ENCODE data around the gene SMIM38.

- TF ChIP-seq, protein P1, sequence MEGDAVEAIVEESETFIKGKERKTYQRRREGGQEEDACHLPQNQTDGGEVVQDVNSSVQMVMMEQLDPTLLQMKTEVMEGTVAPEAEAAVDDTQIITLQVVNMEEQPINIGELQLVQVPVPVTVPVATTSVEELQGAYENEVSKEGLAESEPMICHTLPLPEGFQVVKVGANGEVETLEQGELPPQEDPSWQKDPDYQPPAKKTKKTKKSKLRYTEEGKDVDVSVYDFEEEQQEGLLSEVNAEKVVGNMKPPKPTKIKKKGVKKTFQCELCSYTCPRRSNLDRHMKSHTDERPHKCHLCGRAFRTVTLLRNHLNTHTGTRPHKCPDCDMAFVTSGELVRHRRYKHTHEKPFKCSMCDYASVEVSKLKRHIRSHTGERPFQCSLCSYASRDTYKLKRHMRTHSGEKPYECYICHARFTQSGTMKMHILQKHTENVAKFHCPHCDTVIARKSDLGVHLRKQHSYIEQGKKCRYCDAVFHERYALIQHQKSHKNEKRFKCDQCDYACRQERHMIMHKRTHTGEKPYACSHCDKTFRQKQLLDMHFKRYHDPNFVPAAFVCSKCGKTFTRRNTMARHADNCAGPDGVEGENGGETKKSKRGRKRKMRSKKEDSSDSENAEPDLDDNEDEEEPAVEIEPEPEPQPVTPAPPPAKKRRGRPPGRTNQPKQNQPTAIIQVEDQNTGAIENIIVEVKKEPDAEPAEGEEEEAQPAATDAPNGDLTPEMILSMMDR (IDR thresholded peaks at IDR 0.05), result no peak
- TF ChIP-seq POLR2AphosphoS5 (IDR thresholded peaks at IDR 0.05) (no peak), POLR2A (IDR thresholded peaks at IDR 0.05) (no peak)
These were observed 5.6 kb upstream of the SMIM38 start for GRCh38 chr11:69150175-69150574.

All from breast epithelium (tissue), 3 donors.